ENCODE measurements around the gene CIDEB. TPM values are rescaled to one million over a fixed set of nuclear protein-coding genes. Genes with fewer than 3 reads are reported as not detected.

CIDEB gene
- total and polyA plus RNA-seq, 2 of the 13 experiments (the other 11 are each of a cell fraction or from before 2014, with no cell fraction given) = 35.8 to 110 TPM

- H3K4me2 ChIP-seq (ENCODE audit: low read depth, low read length) = no peak overlapping the region
- CTCF ChIA-PET (ENCODE audit: low intra/inter-chr PET ratio, low total read pairs) = no interaction called here
- no peaks in the 10 kb centered on the region for H3K36me3 ChIP-seq (replicated peaks in 1 of 2; ENCODE audit: control insufficient read depth in 1 of 2, insufficient read depth in 2 of 2, low read length in 2 of 2)
- H3K27me3 ChIP-seq (ENCODE audit: control insufficient read depth in 1 of 2, insufficient read depth in 2 of 2, low read length in 2 of 2) = peaks cover 3 to 6% of the 10 kb centered on the region in 2 experiments; a peak in 2 of 5 replicates
- H3K27ac ChIP-seq (ENCODE audit: extremely low read length, insufficient read depth, low read length) = no peak overlapping the region
- POLR2A ChIA-PET = interaction anchor here (0.8 kb wide), 2 partner anchors 69 to 76 kb away, joined by 3 to 4 read pairs; no protein-coding TSS in a partner anchor
- in situ Hi-C loops (cut with HindIII; ENCODE audit: extremely low pct_ligation_motif_present, low pct_unique_long_range_greater_than_20kb) = no loop called here
- intact Hi-C loops (cut with micrococcal nuclease; ENCODE audit: unreplicated experiment) = no loop called here
- DNase-seq (ENCODE audit: low spot score) (no peak), FAIRE-seq (no peak), ATAC-seq (no peak)
- no peaks in the 10 kb centered on the region for H3K9me3 ChIP-seq (ENCODE audit: low read length)
- H2AFZ ChIP-seq (ENCODE audit: low read length) = no peak overlapping the region
- no peak overlapping the region for H3K4me3 ChIP-seq (replicated peaks in 1 of 3; ENCODE audit: insufficient read depth in 1 of 3, low read depth in 2 of 3, low read length in 3 of 3)
- WGBS (ENCODE audit: low lambda C conversion rate) = 40% methylated on average over 4 of the region's 4 CpGs
- H3K9ac ChIP-seq (ENCODE audit: insufficient read depth, low read depth, low read length) = no peak overlapping the region
- BruUV-seq (replicated peaks) = no TSS peak
- H4K20me1 ChIP-seq (ENCODE audit: insufficient read depth, low read length) = no peaks in the 10 kb centered on the region
- H3K4me1 ChIP-seq (ENCODE audit: insufficient read depth, low read length) = peaks cover 10% of the 10 kb centered on the region
- TF ChIP-seq ZNF543 (CRISPR knock-in tag; IDR thresholded peaks at IDR 0.05) = peak; percentile 97
- TF ChIP-seq, protein P1, sequence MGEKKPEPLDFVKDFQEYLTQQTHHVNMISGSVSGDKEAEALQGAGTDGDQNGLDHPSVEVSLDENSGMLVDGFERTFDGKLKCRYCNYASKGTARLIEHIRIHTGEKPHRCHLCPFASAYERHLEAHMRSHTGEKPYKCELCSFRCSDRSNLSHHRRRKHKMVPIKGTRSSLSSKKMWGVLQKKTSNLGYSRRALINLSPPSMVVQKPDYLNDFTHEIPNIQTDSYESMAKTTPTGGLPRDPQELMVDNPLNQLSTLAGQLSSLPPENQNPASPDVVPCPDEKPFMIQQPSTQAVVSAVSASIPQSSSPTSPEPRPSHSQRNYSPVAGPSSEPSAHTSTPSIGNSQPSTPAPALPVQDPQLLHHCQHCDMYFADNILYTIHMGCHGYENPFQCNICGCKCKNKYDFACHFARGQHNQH (CRISPR knock-in tag; IDR thresholded peaks at IDR 0.05) = no peak
- no peaks in the 10 kb centered on the region for H3K79me2 ChIP-seq (ENCODE audit: insufficient read depth, low read length)
Observed at GRCh38 chr14:24356208-24356607, 48.4 kb upstream of the CIDEB start.

DNA sequence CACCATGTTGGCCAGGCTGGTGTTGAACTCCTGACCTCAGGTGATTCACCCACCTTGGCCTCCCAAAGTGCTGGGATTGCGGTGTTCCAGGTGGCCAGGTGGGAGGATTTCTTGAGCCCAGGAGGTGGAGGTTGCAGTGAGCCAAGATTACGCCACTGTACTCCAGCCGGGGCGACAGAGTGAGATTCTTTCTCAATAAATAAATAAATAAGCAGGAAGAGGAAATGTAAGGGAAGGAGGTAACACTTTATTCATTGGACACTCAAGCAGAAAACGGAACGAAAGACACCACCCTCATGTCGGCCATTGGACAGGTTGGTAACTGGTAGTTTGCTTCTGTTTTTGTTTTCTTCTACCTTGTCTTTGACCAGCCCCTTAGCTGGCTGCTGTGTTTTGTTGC is 47.2 kb upstream of the CIDEB start:
- Histone ChIP-seq H3K4me3 (replicated peaks in 1 of 3; ENCODE audit: insufficient read depth in 1 of 3, low read depth in 2 of 3, low read length in 3 of 3) (no peak overlapping the region), H3K9me3 (ENCODE audit: low read length) (no peaks in the 10 kb centered on the region), H3K4me2 (ENCODE audit: low read depth, low read length) (no peak overlapping the region), H3K9ac (ENCODE audit: insufficient read depth, low read depth, low read length) (no peak overlapping the region), H4K20me1 (ENCODE audit: insufficient read depth, low read length) (no peaks in the 10 kb centered on the region), H3K4me1 (ENCODE audit: insufficient read depth, low read length) (peaks cover 10% of the 10 kb centered on the region), H2AFZ (ENCODE audit: low read length) (peak overlapping the region; percentile 38), H3K36me3 (replicated peaks in 1 of 2; ENCODE audit: control insufficient read depth in 1 of 2, insufficient read depth in 2 of 2, low read length in 2 of 2) (no peaks in the 10 kb centered on the region), H3K27me3 (ENCODE audit: control insufficient read depth in 1 of 2, insufficient read depth in 2 of 2, low read length in 2 of 2) (peaks cover 5 to 11% of the 10 kb centered on the region in 2 experiments; a peak in 2 of 5 replicates), H3K79me2 (ENCODE audit: insufficient read depth, low read length) (no peaks in the 10 kb centered on the region), H3K27ac (ENCODE audit: extremely low read length, insufficient read depth, low read length) (no peak overlapping the region)
- no TSS peak for BruUV-seq (replicated peaks)
- TF ChIP-seq TAF1 (CRISPR knock-in tag; IDR thresholded peaks at IDR 0.05) = no peak
- TF ChIP-seq MED1 (CRISPR knock-in tag; IDR thresholded peaks at IDR 0.05) = no peak
- TF ChIP-seq ZNF562 (CRISPR knock-in tag; IDR thresholded peaks at IDR 0.05; ENCODE audit: borderline replicate concordance) = no peak
- no peak for TF ChIP-seq ZNF547 (CRISPR knock-in tag; IDR thresholded peaks at IDR 0.05)
- in situ Hi-C loops (cut with HindIII; ENCODE audit: extremely low pct_ligation_motif_present, low pct_unique_long_range_greater_than_20kb) (no loop called here), intact Hi-C loops (cut with micrococcal nuclease; ENCODE audit: unreplicated experiment) (no loop called here)
- FAIRE-seq = no peak
- DNase-seq (ENCODE audit: low spot score) = no peak
- CTCF ChIA-PET (ENCODE audit: low intra/inter-chr PET ratio, low total read pairs) = no interaction called here
- 31% methylated on average over 7 of the region's 7 CpGs for WGBS (ENCODE audit: low lambda C conversion rate)
- no peak for ATAC-seq
- POLR2A ChIA-PET = no interaction called here

Data from HepG2 (cell line).